Brain pericyte (primary cell): ENCODE data around the gene SRP19.
"Not testable (repeated sequence)": the region's sequence is repeated elsewhere in the genome, so short reads cannot be mapped to it uniquely, and the experiment has no call there.

ENCODE experiments used
- DNase-seq: peaks from one replicate; pipeline ENCODE4 v3.0.0-alpha.2; 2012; ENCODE audit warnings: low read depth, low spot score

The SRP19 gene

DNA sequence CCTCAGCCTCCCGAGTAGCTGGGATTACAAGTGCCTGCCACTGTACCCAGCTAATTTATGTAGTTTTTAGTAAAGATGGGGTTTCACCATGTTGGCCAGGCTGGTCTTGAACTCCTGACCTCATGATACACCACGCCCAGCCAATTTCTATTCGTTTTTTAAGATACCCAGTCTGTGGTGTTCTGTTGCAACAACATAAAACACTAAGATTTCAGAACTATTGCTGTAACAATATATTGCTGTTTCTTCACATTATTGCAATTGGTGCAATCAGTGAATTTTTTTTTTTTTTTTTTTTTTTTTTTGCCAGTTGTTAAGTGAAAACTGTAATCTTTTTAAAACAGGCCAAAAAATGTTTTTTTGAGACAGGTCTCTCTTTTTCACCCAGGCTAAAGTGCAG, 9.9 kb downstream of the SRP19 start:
- DNase-seq, result no peak

- no peak for DNase-seq
Measured at GRCh38 chr5:112876362-112876761, 15.3 kb downstream of the SRP19 start.

- no peak for DNase-seq
Measured at GRCh38 chr5:112878101-112878500, 17.0 kb downstream of the SRP19 start.

- DNase-seq, result no peak
Measured at GRCh38 chr5:112878760-112879159, 17.7 kb downstream of the SRP19 start.

DNA sequence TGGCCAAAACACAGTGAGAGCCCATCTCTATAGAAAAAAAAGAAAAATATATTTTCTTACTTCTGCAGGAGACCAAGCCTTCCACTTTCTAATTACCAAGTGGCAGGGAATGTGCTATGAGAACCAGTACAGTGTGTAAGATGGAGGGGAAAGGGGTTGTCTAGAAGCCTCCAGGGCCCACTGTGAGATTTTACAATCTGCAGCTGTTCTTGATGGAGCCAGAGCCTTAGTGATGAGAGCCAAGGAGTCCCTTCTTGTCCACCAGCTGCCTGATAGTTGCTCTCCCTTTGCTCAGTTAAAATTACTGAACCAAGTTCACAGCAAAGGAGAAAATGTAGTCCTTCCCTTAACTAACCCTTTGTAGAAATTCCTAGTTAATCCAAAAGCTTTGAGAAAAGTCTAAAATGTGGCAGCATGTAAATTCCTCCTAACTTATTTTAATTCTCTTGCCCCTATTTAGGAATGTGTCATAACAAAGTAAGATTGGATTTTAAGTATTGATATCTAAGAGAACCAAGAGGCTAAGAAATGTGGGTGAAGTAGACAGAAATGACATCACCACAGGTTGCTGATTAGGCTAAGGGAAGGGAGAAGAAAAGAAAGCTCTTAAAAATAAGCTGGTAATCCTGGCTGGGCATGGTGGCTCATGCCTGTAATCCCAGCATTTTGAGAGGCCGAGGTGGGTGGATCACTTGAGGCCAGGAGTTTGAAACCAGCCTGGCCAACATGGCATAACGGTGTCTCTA, 19.3 kb downstream of the SRP19 start:
- no peak for DNase-seq

GRCh38 chr5:112883192-112883591, 22.1 kb downstream of the SRP19 start:
- DNase-seq, result no peak

DNA sequence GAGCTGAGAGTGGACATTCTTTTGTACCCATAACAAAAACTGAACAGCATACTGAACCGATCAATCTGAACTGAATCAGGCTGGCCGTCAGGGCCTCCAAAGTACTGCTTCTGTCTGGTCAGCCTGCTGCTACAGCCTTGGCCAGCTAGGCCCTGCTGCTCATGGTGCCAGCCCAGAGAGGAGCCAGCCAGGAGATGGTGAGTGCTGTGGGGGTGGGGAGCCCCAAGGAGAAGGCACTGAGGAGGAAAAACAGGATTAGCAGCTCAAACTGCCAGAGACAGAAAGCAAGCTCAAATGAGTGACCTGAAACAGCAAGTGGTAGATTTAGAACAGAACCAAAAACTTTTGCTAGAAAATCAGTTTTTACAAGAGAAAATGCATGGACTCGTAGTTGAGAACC, 23.9 kb downstream of the SRP19 start:
- DNase-seq, result no peak

DNA sequence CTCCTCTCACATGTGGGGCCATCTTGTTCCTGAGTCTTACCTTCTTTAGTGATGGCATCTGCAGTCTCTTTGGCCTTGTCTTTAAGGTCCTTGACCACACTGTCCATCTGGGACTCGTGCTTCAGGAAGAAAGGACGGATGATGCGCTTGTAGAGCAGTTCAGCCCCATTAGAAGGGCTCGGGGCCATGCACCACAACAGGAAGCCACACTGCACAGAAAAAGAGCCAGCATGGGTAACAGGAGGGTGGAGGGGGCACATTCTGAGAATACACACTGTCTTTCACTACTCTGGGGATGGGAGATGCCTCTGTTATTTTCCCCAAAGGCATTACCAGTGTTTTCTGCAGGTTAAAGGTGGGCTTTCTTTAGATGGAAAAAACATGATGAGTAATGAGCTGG, 25.9 kb downstream of the SRP19 start:
- no peak for DNase-seq

DNA sequence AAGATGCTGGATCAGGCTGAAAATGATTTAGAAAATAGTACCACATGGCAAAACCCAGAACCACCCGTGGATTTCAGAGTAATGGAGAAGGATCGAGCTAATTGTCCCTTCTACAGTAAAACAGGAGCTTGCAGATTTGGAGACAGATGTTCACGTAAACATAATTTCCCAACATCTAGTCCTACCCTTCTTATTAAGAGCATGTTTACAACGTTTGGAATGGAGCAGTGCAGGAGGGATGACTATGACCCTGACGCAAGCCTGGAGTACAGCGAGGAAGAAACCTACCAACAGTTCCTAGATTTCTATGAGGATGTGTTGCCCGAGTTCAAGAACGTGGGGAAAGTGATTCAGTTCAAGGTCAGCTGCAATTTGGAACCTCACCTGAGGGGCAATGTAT, 31.0 kb downstream of the SRP19 start:
- not testable (repeated sequence) for DNase-seq

GRCh38 chr5:112892776-112893175, 31.7 kb downstream of the SRP19 start:
- no peak for DNase-seq

DNA sequence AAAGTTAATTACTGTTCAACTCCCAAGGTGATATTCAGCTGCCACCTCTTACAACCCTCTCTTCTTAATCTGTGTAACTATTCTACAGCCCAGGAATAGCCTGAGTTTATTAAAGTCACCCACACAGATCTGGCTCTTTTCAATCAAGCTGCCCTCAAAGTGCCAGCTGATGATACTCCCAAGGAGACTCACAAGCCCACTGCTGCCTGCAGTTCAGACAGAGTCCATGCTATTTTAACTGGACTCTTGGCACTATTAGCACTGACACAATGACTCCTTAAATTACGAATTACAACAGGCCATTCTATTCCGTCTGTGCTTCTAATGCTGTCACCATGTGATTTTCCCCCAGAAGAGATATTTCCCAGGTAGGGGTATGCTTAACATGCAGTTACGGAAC, 34.6 kb downstream of the SRP19 start:
- no peak for DNase-seq

DNA sequence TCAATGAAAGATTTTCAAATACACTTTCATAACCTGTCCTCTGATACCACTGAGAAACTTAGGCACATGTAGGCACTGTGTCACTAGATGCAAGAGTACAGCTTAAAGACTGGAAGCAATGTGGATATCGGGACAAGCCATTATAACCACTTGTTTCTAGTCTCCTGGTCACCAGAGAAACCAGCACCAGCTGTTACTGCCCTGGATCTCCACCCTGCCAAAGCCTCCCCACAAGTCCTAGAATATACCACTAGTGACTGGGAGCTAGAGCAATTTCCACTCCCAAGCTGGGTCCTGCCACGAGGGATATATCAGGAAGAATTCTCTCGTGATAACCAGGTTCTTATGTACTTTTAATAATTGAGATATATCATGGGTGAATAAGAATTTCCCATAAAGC, 41.5 kb downstream of the SRP19 start:
- DNase-seq, result no peak

DNA sequence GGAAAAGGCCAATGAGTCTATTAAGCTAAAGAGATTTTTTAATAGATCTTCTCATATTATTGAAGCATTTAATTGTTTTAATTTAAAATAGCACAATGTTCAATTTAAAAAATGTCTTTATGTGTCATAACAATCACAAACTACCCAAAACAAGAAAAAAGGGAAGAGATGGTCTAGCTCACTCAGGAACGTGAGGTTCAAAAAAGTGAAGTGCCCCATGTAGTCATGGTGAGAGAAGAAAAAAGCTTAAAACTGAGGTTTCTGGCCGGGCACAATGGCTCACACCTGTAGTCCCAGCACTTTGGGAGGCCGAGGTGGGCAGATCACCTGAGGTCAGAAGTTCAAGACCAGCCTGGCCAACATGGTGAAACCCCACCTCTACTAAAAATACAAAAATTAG, 43.9 kb downstream of the SRP19 start:
- DNase-seq, result not testable (repeated sequence)

DNA sequence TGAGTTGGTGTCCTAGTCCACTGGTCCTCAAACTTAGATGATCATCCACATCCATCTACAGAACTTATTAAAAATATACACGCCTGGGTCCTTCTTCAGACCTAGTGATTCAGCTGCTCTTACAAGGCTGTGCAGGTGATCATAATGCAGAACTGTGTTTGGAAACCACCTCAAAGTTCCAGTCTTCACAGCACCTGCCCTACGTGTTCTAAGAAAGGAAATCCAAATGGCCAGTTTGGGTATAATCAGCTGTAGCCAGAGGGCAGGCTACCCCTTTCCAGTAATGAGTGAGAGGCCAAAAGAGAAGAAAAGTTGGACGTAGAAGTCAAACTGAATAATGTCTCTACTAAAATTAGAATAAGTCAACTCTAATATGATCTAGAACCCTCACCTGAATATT, 45.5 kb downstream of the SRP19 start:
- DNase-seq, result no peak

GRCh38 chr5:112907166-112907631, 46.1 kb downstream of the SRP19 start:
- no peak for DNase-seq

DNA sequence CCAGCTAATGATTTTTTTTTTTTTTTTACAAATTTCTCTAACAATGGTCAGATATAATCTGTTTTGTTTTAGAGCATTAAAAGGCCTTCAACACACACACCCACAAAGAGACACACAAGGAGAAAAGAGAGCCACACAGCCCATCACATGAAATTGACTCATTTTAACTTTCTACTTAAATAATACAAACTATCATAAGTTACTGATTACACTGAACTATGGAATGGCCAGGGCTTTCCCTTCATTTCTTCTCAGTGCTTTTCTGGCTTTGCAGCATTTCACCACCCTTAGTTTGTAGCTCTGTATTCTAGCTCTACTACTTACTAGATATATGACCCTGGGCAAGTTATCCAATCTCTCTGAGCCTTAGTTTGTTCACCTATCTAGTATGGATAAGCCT, 47.8 kb downstream of the SRP19 start:
- no peak for DNase-seq

GRCh38 chr5:112910529-112910928, 49.4 kb downstream of the SRP19 start:
- no peak for DNase-seq

DNA sequence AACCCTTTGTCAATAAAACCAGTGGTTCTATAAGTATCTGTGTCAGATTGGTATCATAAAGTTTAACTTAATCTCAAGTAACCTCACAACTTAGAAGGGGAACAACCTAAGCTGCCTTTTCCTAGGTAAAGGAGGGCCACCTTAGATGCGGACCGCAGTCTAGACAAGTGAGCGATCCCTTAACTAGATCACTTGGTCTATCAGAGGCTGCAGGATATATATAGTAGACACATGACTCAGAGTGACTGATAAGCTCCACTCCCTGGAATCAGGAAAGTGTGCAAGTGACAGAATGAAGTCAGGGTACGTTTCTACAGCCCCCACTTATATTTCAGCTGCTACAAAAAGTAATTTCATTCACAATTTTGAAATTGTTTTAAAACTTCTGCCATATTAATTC, 53.5 kb downstream of the SRP19 start:
- no peak for DNase-seq

GRCh38 chr5:112915831-112916230, 54.7 kb downstream of the SRP19 start:
- no peak for DNase-seq

DNA sequence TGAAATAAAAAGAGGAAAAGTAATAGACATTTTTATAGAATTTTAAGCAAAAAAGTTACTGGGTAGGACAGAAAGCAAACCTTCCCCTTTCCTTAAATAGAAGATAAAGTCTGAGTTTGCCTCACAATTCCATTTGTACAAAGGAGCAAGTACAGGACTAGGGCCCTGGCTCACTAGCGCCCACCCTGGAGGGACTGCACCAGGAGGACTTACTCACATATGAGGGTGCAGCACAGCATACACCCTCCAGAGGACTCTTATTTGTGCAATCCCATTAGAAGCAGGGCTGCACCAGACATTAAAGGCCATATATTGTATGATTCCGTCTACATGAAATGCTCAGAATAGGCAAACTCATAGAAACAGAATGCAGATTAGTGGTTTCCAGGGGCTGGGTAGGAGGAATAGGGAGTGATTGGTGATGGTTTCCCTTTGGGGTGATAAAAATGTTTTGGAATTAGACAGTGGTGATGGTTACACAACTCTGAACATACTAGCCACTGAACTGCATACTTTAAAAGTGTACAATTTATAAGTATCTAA, 56.4 kb downstream of the SRP19 start:
- no peak for DNase-seq

- DNase-seq, result no peak
Measured at GRCh38 chr5:112918136-112918535, 57.0 kb downstream of the SRP19 start.

GRCh38 chr5:112918679-112919078, 57.6 kb downstream of the SRP19 start:
- DNase-seq, result no peak
